GM19035 (cell line): ENCODE data around the gene RSRP1.
"Not testable (repeated sequence)": the region's sequence is repeated elsewhere in the genome, so short reads cannot be mapped to it uniquely, and the experiment has no call there.

Experiments
- ATAC-seq: cut with Tn5 transposase; IDR thresholded peaks from one replicate; pipeline ENCODE4 v1.9.1; 2021; ENCODE audit not compliant: unreplicated experiment

The RSRP1 gene

GRCh38 chr1:25247024-25247828 is at the start of gene RSRP1:
TSS of gene RSRP1 (minus strand) at chr1:25247454. CDS start at chr1:25246963, 491 bp downstream.
- peak; percentile 91 for ATAC-seq

GRCh38 chr1:25296501-25296900 is 49.2 kb upstream of the RSRP1 start:
- ATAC-seq, result not testable (repeated sequence)

- ATAC-seq, result not testable (repeated sequence)
These were observed 47.9 kb upstream of the RSRP1 start for GRCh38 chr1:25294889-25295826.

- ATAC-seq, result not testable (repeated sequence)
These were observed 46.2 kb upstream of the RSRP1 start for GRCh38 chr1:25293426-25293825.

- not testable (repeated sequence) for ATAC-seq
These were observed 42.8 kb upstream of the RSRP1 start for GRCh38 chr1:25290043-25290442.

- ATAC-seq, result not testable (repeated sequence)
These were observed 41.4 kb upstream of the RSRP1 start for GRCh38 chr1:25288573-25289101.

- ATAC-seq, result not testable (repeated sequence)
These were observed 39.9 kb upstream of the RSRP1 start for GRCh38 chr1:25287164-25287563.

- ATAC-seq, result not testable (repeated sequence)
These were observed 38.6 kb upstream of the RSRP1 start for GRCh38 chr1:25285862-25286261.

- not testable (repeated sequence) for ATAC-seq
These were observed 32.4 kb upstream of the RSRP1 start for GRCh38 chr1:25279693-25280111.

GRCh38 chr1:25278790-25279189 is 31.5 kb upstream of the RSRP1 start:
- not testable (repeated sequence) for ATAC-seq

- ATAC-seq, result not testable (repeated sequence)
These were observed 31.1 kb upstream of the RSRP1 start for GRCh38 chr1:25278358-25278757.

GRCh38 chr1:25277295-25277694 is 30.0 kb upstream of the RSRP1 start:
- ATAC-seq, result not testable (repeated sequence)

- ATAC-seq, result not testable (repeated sequence)
These were observed 28.4 kb upstream of the RSRP1 start for GRCh38 chr1:25275648-25276047.

GRCh38 chr1:25272238-25272637 is 25.0 kb upstream of the RSRP1 start, which contains the start of gene RHD:
TSS of gene RHD (plus strand) at chr1:25272509. CDS start at chr1:25272548, 39 bp downstream.
- not testable (repeated sequence) for ATAC-seq

GRCh38 chr1:25268143-25268760 is 21.0 kb upstream of the RSRP1 start:
- ATAC-seq, result not testable (repeated sequence)

GRCh38 chr1:25267288-25268142 is 20.3 kb upstream of the RSRP1 start:
- peak; percentile 78 for ATAC-seq

- ATAC-seq, result peak; percentile 21
These were observed 19.5 kb upstream of the RSRP1 start for GRCh38 chr1:25266554-25267287.

- not testable (repeated sequence) for ATAC-seq
These were observed 13.1 kb upstream of the RSRP1 start for GRCh38 chr1:25260336-25260735.

- ATAC-seq, result not testable (repeated sequence)
These were observed 12.6 kb upstream of the RSRP1 start for GRCh38 chr1:25259813-25260212.
